HG03457 (cell line): Measurements from ENCODE around the gene EVC.

Experiments used
- ATAC-seq: cut with Tn5 transposase; IDR thresholded peaks from one replicate; pipeline ENCODE4 v1.9.1; 2021; ENCODE audit warnings: moderate number of reproducible peaks; ENCODE audit not compliant: unreplicated experiment

EVC gene

GRCh38 chr4:5730436-5730835, 19.4 kb downstream of the EVC start:
- ATAC-seq, result no peak

- no peak for ATAC-seq
Observed at GRCh38 chr4:5730993-5731990, 20.3 kb downstream of the EVC start.

- no peak for ATAC-seq
Observed at GRCh38 chr4:5732158-5732557, 21.2 kb downstream of the EVC start.

- ATAC-seq, result no peak
Observed at GRCh38 chr4:5734853-5735252, 23.9 kb downstream of the EVC start.

GRCh38 chr4:5735463-5735862, 24.5 kb downstream of the EVC start:
- no peak for ATAC-seq

- ATAC-seq, result no peak
Observed at GRCh38 chr4:5738061-5738460, 27.1 kb downstream of the EVC start.

GRCh38 chr4:5742388-5742787, 31.4 kb downstream of the EVC start:
- ATAC-seq, result no peak

GRCh38 chr4:5742968-5743367, 32.0 kb downstream of the EVC start:
- no peak for ATAC-seq

GRCh38 chr4:5746250-5746649, 35.2 kb downstream of the EVC start:
- ATAC-seq, result no peak

- ATAC-seq, result no peak
Observed at GRCh38 chr4:5746829-5747737, 36.1 kb downstream of the EVC start.

GRCh38 chr4:5747738-5748375, 36.9 kb downstream of the EVC start:
- ATAC-seq, result no peak

GRCh38 chr4:5749568-5749967, 38.6 kb downstream of the EVC start:
- ATAC-seq, result no peak

- no peak for ATAC-seq
Observed at GRCh38 chr4:5750052-5750945, 39.3 kb downstream of the EVC start.

- ATAC-seq, result no peak
Observed at GRCh38 chr4:5750946-5751665, 40.1 kb downstream of the EVC start.

GRCh38 chr4:5751666-5752375, 40.8 kb downstream of the EVC start:
- no peak for ATAC-seq

GRCh38 chr4:5752376-5753184, 41.6 kb downstream of the EVC start:
- no peak for ATAC-seq

- ATAC-seq, result no peak
Observed at GRCh38 chr4:5753366-5753765, 42.4 kb downstream of the EVC start.
